CD4-positive, alpha-beta T cell (primary cell): ENCODE results near the gene VAT1L. TPM values are rescaled to one million over a fixed set of nuclear protein-coding genes. Genes with fewer than 3 reads are reported as not detected.

Experiments used
- ATAC-seq: fragments of 200-7000 bp; cut with Tn5 transposase; one replicate; pipeline ENCODE4 v1.10.0; 2022; ENCODE audit warnings: mild to moderate bottlenecking; ENCODE audit not compliant: poor library complexity
- CTCF ChIA-PET: fragments of 350-600 bp; sonication (Branson Sonifier 250); formaldehyde crosslinking; loops from one replicate; lab custom pipeline; 2021; ENCODE audit warnings: antibody characterized with exemption, inconsistent platforms; lab: Charles Lee
- POLR2A ChIA-PET: fragments of 350-600 bp; sonication (Branson Sonifier 250); formaldehyde crosslinking; loops from one replicate; lab custom pipeline; 2021; ENCODE audit warnings: antibody characterized with exemption, inconsistent platforms; lab: Charles Lee
- DNase-seq, 14 experiments: peaks; one replicate each; pipeline ENCODE4 v3.0.0-alpha.2; 2013 to 2020; ENCODE audit warnings: mixed read lengths in 2 of 14
- H3K27ac ChIP-seq, 2 donors: one replicate each; pipeline versions ENCODE4 v1.5.1 to v1.7.0; 2013; ENCODE audit warnings: low read length in 2 of 2, low read depth in 1 of 2, mild to moderate bottlenecking in 1 of 2
- H3K27me3 ChIP-seq, 2 experiments: 1 replicate in 1 of 2; 2 replicates in 1 of 2; pipeline versions ENCODE4 v1.6.1 to v1.7.0; 2013; ENCODE audit warnings: low read length in 2 of 2, control low read depth in 1 of 2, mild to moderate bottlenecking in 1 of 2, moderate library complexity in 1 of 2; ENCODE audit not compliant: insufficient read depth in 2 of 2, control insufficient read depth in 1 of 2
- H3K36me3 ChIP-seq: one replicate; pipeline ENCODE4 v1.6.1; 2013; ENCODE audit warnings: low read length, control low read depth; ENCODE audit not compliant: insufficient read depth
- H3K4me1 ChIP-seq: one replicate; pipeline ENCODE4 v1.6.1; 2013; ENCODE audit warnings: low read length, control low read depth; ENCODE audit not compliant: insufficient read depth
- H3K4me3 ChIP-seq: one replicate; pipeline ENCODE4 v1.5.1; 2013; ENCODE audit warnings: mild to moderate bottlenecking, low read length, moderate library complexity
- H3K9me3 ChIP-seq, 2 experiments: 1 replicate in 1 of 2; 2 replicates in 1 of 2; pipeline versions ENCODE4 v1.6.1 to v1.7.0; 2013; ENCODE audit warnings: low read length in 2 of 2, mild to moderate bottlenecking in 2 of 2, control low read depth in 1 of 2, moderate library complexity in 1 of 2; ENCODE audit not compliant: control insufficient read depth in 1 of 2, insufficient read depth in 1 of 2
- H3K27ac Mint-ChIP-seq: one replicate; pipeline ENCODE4 v1.8.0; 2020; ENCODE audit warnings: mixed read lengths
- H3K27me3 Mint-ChIP-seq: one replicate; pipeline ENCODE4 v1.8.0; 2021; ENCODE audit warnings: mixed read lengths
- H3K36me3 Mint-ChIP-seq: one replicate; pipeline ENCODE4 v1.8.0; 2021; ENCODE audit warnings: low read depth, mixed read lengths
- H3K4me1 Mint-ChIP-seq: one replicate; pipeline ENCODE4 v1.8.0; 2021; ENCODE audit warnings: low read depth, mixed read lengths
- H3K4me3 Mint-ChIP-seq: one replicate; pipeline ENCODE4 v1.8.0; 2020; ENCODE audit warnings: mild to moderate bottlenecking, mixed read lengths
- H3K9me3 Mint-ChIP-seq: one replicate; pipeline ENCODE4 v1.8.0; 2020; ENCODE audit warnings: mixed read lengths
- CTCF ChIP-seq: fragments of 200-600 bp; IDR thresholded peaks from one replicate; pipeline ENCODE4 v1.8.0; 2022; ENCODE audit warnings: antibody characterized with exemption, mild to moderate bottlenecking
- intact Hi-C, 2 experiments: fragments of 100-400 bp; cut with DNase I in 1 of 2; cut with micrococcal nuclease in 1 of 2; formaldehyde crosslinking; loops; one replicate each; pipeline versions ENCODE4 v1.15.1 to v1.9.0; 2023 to 2025; cut with DNase I, micrococcal nuclease
- total RNA-seq, 174 experiments: library from RNA in 2 of 174; stranded (reverse) in 2 of 174; gene quantifications; one replicate each; pipeline ENCODE4 v1.2.3 and lab custom pipeline; 2021 to 2026

VAT1L gene
- total RNA-seq, 2 experiments from 2014 or later, result not detected

- TF ChIP-seq CTCF, result no peak
- no peak overlapping the region for H3K27ac Mint-ChIP-seq
- Histone ChIP-seq H3K36me3 (peaks cover 3% of the 10 kb centered on the region), H3K4me3 (no peak overlapping the region), H3K9me3 (no peaks in the 10 kb centered on the region), H3K27ac (no peak overlapping the region), H3K27me3 (peaks cover 0 to 6% of the 10 kb centered on the region in 2 experiments), H3K4me1 (no peaks in the 10 kb centered on the region)
- CTCF ChIA-PET, result interaction anchor here (0.9 kb wide), 1 partner anchor 13 kb away, joined by 3 read pairs; no protein-coding TSS in a partner anchor
- ATAC-seq (no peak), DNase-seq (no peak)
- H3K36me3 Mint-ChIP-seq, result no peaks in the 10 kb centered on the region
- H3K4me1 Mint-ChIP-seq, result no peaks in the 10 kb centered on the region
- H3K9me3 Mint-ChIP-seq, result no peaks in the 10 kb centered on the region
- intact Hi-C loops, result no loop called here
- POLR2A ChIA-PET, result no interaction called here
- H3K27me3 Mint-ChIP-seq, result peaks cover 6% of the 10 kb centered on the region
- H3K4me3 Mint-ChIP-seq, result no peak overlapping the region
Measured at GRCh38 chr16:77744141-77744540, 44.2 kb upstream of the VAT1L start.

GRCh38 chr16:77745972-77746371, 42.4 kb upstream of the VAT1L start:
- H3K4me1 ChIP-seq, result no peaks in the 10 kb centered on the region
- Mint-ChIP-seq H3K4me1 (no peaks in the 10 kb centered on the region), H3K4me3 (no peak overlapping the region), H3K36me3 (no peaks in the 10 kb centered on the region), H3K9me3 (no peaks in the 10 kb centered on the region), H3K27ac (no peak overlapping the region), H3K27me3 (peaks cover 21% of the 10 kb centered on the region)
- TF ChIP-seq CTCF, result no peak
- intact Hi-C loops, result no loop called here
- peaks cover 3% of the 10 kb centered on the region for H3K36me3 ChIP-seq
- H3K27me3 ChIP-seq, result peaks cover 0 to 6% of the 10 kb centered on the region in 2 experiments
- ChIA-PET CTCF (no interaction called here), POLR2A (interaction anchor here (1.5 kb wide), 1 partner anchor 24 kb away, joined by 4 read pairs; the partner anchor contains the start of gene NUDT7)
- DNase-seq, result no peak
- H3K9me3 ChIP-seq, result no peaks in the 10 kb centered on the region
- no peak overlapping the region for H3K27ac ChIP-seq
- no peak overlapping the region for H3K4me3 ChIP-seq
- no peak for ATAC-seq

GRCh38 chr16:77748421-77749005, 39.9 kb upstream of the VAT1L start:
- ATAC-seq, result no peak
- no peaks in the 10 kb centered on the region for H3K4me1 Mint-ChIP-seq
- H3K36me3 ChIP-seq, result no peaks in the 10 kb centered on the region
- no peaks in the 10 kb centered on the region for H3K9me3 Mint-ChIP-seq
- no peaks in the 10 kb centered on the region for H3K9me3 ChIP-seq
- intact Hi-C loops, result no loop called here
- peaks cover 6 to 14% of the 10 kb centered on the region in 2 experiments for H3K27me3 ChIP-seq
- ChIA-PET POLR2A (no interaction called here), CTCF (no interaction called here)
- DNase-seq, result no peak
- TF ChIP-seq CTCF, result no peak
- H3K4me3 ChIP-seq, result no peak overlapping the region
- H3K27ac ChIP-seq, result no peak overlapping the region
- no peak overlapping the region for H3K27ac Mint-ChIP-seq
- peaks cover 33% of the 10 kb centered on the region for H3K27me3 Mint-ChIP-seq
- H3K36me3 Mint-ChIP-seq, result no peaks in the 10 kb centered on the region
- no peaks in the 10 kb centered on the region for H3K4me1 ChIP-seq
- H3K4me3 Mint-ChIP-seq, result no peak overlapping the region
